ENCODE results near the gene FAM149B1.

Gene FAM149B1

DNA sequence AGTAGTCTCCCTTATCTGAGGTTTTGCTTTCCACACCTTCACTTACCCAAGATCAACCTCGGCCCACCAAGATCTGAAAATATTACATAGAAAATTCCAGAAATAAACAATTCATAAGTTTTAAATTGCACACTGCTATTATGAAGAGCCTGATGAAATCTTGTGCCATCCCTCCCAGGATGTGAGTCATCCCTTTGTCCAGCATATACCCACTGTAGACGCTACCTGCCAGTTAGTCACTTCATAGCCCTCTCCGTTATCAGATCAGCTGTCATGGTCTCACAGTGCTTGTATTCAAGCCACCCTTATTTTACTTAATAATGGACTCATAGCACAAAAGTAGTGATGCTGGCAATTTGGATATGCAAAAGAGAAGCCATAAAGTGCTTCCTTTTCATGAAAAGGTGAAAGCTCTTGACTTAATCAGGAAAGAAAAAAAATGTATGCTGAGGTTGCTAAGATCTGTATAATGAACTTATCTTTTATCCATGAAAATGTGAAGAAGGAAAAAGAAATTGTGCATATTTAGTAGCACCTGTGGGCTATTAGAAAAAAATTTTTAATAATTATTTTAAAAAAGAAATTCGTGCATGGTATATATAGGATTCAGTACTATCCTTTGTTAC is 94.3 kb downstream of the FAM149B1 start:
- Histone ChIP-seq H3K27me3 (no peaks in the 10 kb centered on the region), H3K27ac (no peak overlapping the region), H3K36me3 (no peaks in the 10 kb centered on the region), H3K4me1 (no peaks in the 10 kb centered on the region), H3K9me3 (peaks cover 0 to 7% (median 0%) of the 10 kb centered on the region in 3 donors), H3K4me3 (no peak overlapping the region)
- intact Hi-C loops (cut with DNase I; ENCODE audit: low total_unique reads), result no loop called here
- DNase-seq, result no peak
- TF ChIP-seq, protein P1, sequence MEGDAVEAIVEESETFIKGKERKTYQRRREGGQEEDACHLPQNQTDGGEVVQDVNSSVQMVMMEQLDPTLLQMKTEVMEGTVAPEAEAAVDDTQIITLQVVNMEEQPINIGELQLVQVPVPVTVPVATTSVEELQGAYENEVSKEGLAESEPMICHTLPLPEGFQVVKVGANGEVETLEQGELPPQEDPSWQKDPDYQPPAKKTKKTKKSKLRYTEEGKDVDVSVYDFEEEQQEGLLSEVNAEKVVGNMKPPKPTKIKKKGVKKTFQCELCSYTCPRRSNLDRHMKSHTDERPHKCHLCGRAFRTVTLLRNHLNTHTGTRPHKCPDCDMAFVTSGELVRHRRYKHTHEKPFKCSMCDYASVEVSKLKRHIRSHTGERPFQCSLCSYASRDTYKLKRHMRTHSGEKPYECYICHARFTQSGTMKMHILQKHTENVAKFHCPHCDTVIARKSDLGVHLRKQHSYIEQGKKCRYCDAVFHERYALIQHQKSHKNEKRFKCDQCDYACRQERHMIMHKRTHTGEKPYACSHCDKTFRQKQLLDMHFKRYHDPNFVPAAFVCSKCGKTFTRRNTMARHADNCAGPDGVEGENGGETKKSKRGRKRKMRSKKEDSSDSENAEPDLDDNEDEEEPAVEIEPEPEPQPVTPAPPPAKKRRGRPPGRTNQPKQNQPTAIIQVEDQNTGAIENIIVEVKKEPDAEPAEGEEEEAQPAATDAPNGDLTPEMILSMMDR (IDR thresholded peaks at IDR 0.05), result no peak

DNA sequence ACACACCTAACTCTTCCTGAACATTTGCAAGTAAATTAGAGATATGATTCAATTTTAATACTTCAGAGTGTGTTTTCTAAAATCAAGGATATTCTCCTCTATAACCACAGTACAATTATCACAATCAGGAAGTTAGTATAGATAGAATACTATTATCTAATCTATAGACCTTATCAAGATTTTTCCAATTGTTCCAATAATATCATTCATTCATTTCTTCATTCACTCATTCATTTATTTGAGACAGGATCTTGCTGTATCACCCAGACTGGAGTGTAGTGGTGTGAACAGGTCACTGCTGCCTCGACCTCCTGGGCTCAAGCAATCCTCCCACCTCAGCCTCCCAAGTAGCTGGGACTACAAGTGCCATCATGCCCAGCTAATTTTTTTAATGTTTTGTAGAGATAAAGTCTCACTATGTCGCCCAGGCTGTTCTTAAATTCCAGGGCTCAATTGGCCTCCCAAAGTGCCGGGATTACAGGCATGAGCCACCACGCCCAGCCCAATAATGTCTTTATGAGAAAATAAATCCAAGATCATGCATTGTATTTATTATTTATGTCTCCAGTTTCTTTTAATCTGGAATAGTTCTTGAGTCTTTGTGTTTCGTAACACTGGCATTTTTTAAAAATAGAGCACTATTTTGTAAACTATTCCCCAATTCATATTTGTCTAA is 95.1 kb downstream of the FAM149B1 start:
- Histone ChIP-seq H3K36me3 (no peaks in the 10 kb centered on the region), H3K4me1 (no peaks in the 10 kb centered on the region), H3K27me3 (no peaks in the 10 kb centered on the region), H3K4me3 (no peak overlapping the region), H3K27ac (no peak overlapping the region), H3K9me3 (peaks cover 0 to 7% (median 0%) of the 10 kb centered on the region in 3 donors)
- intact Hi-C loops (cut with DNase I; ENCODE audit: low total_unique reads), result no loop called here
- DNase-seq, result no peak
- TF ChIP-seq, protein P1 (IDR thresholded peaks at IDR 0.05), result no peak

DNA sequence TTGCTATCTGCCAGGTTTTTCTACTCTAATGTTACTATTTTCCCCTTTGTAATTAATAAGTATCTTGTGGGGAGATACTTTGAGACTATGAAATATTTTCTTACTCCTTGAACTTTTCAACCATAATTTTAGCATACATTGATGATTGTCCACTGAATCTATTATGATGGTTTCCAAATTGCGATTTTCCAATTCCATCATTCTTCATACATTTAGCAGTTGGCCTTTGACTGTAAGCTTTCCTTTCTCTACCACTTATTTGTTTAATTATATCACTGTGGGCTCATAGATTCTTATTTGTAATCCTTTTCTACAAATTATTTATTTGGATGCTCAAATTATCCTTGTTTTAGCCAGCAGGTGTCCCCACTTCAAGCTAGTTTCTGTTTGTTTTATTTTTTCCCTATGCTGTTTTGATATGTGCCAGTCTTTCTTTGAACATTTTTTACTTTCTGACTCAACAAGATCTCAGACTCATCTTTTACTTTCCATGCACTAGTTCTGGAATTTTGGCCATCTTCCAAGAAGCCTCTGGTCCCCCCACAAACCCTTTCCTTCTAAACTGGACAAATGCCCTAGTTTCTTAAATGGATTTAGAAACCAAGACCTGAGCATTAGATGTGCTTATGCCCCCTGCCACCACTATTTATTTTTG is 95.9 kb downstream of the FAM149B1 start:
- H3K27me3 ChIP-seq, result no peaks in the 10 kb centered on the region
- intact Hi-C loops (cut with DNase I; ENCODE audit: low total_unique reads), result no loop called here
- no peak overlapping the region for H3K27ac ChIP-seq
- H3K4me3 ChIP-seq, result no peak overlapping the region
- peaks cover 0 to 3% (median 0%) of the 10 kb centered on the region in 3 donors for H3K9me3 ChIP-seq
- TF ChIP-seq, protein P1 (IDR thresholded peaks at IDR 0.05), result peak; percentile 25 to 31
- DNase-seq, result no peak
- H3K36me3 ChIP-seq, result no peaks in the 10 kb centered on the region
- H3K4me1 ChIP-seq, result no peaks in the 10 kb centered on the region

DNA sequence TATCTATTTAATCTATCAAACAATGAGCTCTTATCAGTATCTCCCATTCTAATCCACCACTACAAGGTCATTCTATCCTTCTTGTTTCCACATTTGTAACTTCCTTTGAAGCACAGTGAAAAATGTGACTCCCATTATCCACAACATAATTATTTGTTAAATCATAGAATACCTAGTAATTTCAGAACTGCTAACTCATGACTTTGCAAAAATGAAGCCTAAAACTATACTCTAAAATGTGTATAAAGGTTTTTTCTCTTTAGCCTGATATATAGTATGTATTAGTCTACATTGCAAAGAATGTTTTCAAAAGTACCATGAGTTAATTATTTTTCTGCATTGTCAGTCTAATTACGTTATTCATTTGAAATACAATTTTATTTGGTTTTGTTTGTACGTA is 96.5 kb downstream of the FAM149B1 start:
- Histone ChIP-seq H3K27ac (no peak overlapping the region), H3K4me1 (no peaks in the 10 kb centered on the region), H3K36me3 (no peaks in the 10 kb centered on the region), H3K27me3 (no peaks in the 10 kb centered on the region), H3K9me3 (no peaks in the 10 kb centered on the region), H3K4me3 (no peak overlapping the region)
- intact Hi-C loops (cut with DNase I; ENCODE audit: low total_unique reads), result no loop called here
- TF ChIP-seq, protein P1 (IDR thresholded peaks at IDR 0.05), result no peak
- no peak for DNase-seq

DNA sequence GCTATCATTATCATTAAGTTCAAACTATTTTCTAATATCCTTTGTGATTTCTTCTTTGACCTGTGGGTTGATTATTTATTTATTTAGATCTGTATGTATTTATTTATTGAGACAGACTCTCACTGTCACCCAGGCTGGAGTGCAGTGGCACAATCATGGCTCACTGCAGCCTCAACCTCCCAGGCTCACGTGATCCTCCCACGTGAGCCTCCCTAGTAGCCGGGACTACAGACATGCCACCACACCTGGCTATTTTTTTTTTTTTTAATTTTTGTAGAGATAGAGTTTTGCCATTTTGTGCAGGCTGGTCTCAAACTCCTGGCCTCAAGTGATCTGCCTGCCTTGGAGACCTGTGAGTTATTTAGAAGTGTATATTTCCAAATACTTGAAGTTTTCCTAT is 113.2 kb downstream of the FAM149B1 start:
- no peak overlapping the region for H3K27ac ChIP-seq
- no peaks in the 10 kb centered on the region for H3K36me3 ChIP-seq
- peaks cover 0 to 8% (median 0%) of the 10 kb centered on the region in 4 donors for H3K4me1 ChIP-seq
- H3K27me3 ChIP-seq, result no peaks in the 10 kb centered on the region
- no peak overlapping the region for H3K4me3 ChIP-seq
- H3K9me3 ChIP-seq, result no peaks in the 10 kb centered on the region
- TF ChIP-seq, protein P1 (IDR thresholded peaks at IDR 0.05), result no peak
- intact Hi-C loops (cut with DNase I; ENCODE audit: low total_unique reads), result no loop called here
- DNase-seq, result no peak

All from tibial artery (tissue), 4 donors.